NCI-H82 treated with DMSO at 0.1 percent for 48 hours (cell line): Measurements from ENCODE around the gene RELN.

ENCODE experiments used
- DNase-seq: peaks from one replicate; lab custom pipeline; 2025; ENCODE audit not compliant: unreplicated experiment; lab: John Stamatoyannopoulos, UW

Gene RELN

GRCh38 chr7:103593691-103594090, 395.8 kb downstream of the RELN start:
- DNase-seq = no peak

GRCh38 chr7:103592844-103593243, 396.6 kb downstream of the RELN start:
- no peak for DNase-seq

- no peak for DNase-seq
Measured at GRCh38 chr7:103592187-103592586, 397.3 kb downstream of the RELN start.

- no peak for DNase-seq
Measured at GRCh38 chr7:103580031-103580430, 409.4 kb downstream of the RELN start.

- DNase-seq = no peak
Measured at GRCh38 chr7:103577059-103577458, 412.4 kb downstream of the RELN start.

- no peak for DNase-seq
Measured at GRCh38 chr7:103576641-103577040, 412.8 kb downstream of the RELN start.

GRCh38 chr7:103574576-103574975, 414.9 kb downstream of the RELN start:
- no peak for DNase-seq

GRCh38 chr7:103573479-103574058, 415.9 kb downstream of the RELN start:
- no peak for DNase-seq

- no peak for DNase-seq
Measured at GRCh38 chr7:103571586-103571985, 417.9 kb downstream of the RELN start.

- no peak for DNase-seq
Measured at GRCh38 chr7:103569621-103570305, 419.7 kb downstream of the RELN start.

- DNase-seq = no peak
Measured at GRCh38 chr7:103564416-103564815, 425.0 kb downstream of the RELN start.

GRCh38 chr7:103560136-103560535, 429.3 kb downstream of the RELN start:
- DNase-seq = no peak

GRCh38 chr7:103551016-103551415, 438.4 kb downstream of the RELN start:
- no peak for DNase-seq

GRCh38 chr7:103549786-103550185, 439.7 kb downstream of the RELN start:
- DNase-seq = no peak

- DNase-seq = no peak
Measured at GRCh38 chr7:103547451-103548284, 441.8 kb downstream of the RELN start.

GRCh38 chr7:103542470-103542869, 447.0 kb downstream of the RELN start:
- DNase-seq = no peak

GRCh38 chr7:103541947-103542346, 447.5 kb downstream of the RELN start:
- no peak for DNase-seq

GRCh38 chr7:103541026-103541425, 448.4 kb downstream of the RELN start:
- no peak for DNase-seq

GRCh38 chr7:103540338-103540737, 449.1 kb downstream of the RELN start:
- DNase-seq = no peak

- no peak for DNase-seq
Measured at GRCh38 chr7:103539875-103540274, 449.6 kb downstream of the RELN start.

GRCh38 chr7:103538964-103539709, 450.3 kb downstream of the RELN start:
- no peak for DNase-seq
